HEK293T (cell line): ENCODE data around the gene PSMB3.

Source experiments
- NFRKB ChIP-seq: fragments of 450-650 bp; IDR thresholded peaks from 2 replicates; pipeline ENCODE4 v1.6.1; 2016; ENCODE audit warnings: mild to moderate bottlenecking, moderate library complexity
- SP1 ChIP-seq: fragments of 450-650 bp; IDR thresholded peaks from 2 replicates; pipeline ENCODE4 v1.6.1; 2017
- SUZ12 ChIP-seq: fragments of 450-650 bp; IDR thresholded peaks from 2 replicates; pipeline ENCODE4 v1.6.1; 2016; ENCODE audit warnings: mild to moderate bottlenecking

GRCh38 chr17:38783227-38783626, 30.7 kb downstream of the PSMB3 start:
- TF ChIP-seq SUZ12 (no peak), NFRKB (no peak), SP1 (no peak)
